Eye (tissue), 1 donor: ENCODE data around the gene CPEB1.
"Not testable (repeated sequence)": the region's sequence is repeated elsewhere in the genome, so short reads cannot be mapped to it uniquely, and the experiment has no call there.

ENCODE experiments used
- DNase-seq: peaks from one replicate; pipeline ENCODE4 v3.0.0-alpha.2; 2015

CPEB1 gene

DNA sequence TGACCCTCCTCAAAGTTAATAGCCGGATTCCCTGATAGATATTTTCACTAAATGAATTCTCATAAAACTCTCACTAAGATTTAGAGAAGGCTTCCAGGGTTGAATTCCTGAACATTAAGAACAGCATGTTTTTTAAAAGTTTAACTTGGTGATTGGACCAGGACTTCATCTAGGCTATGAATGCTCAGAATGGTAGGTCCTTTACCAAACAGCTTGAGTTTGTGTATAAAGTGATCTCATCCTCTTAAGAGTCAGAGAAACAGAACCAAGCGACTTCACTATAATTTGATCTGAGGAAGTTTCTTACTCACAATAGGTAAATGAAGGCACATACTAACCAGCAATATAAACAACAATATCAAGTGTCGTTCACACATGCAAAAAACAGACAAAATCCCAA lies 143.1 kb downstream of the CPEB1 start:
- not testable (repeated sequence) for DNase-seq

- not testable (repeated sequence) for DNase-seq
These were observed 144.3 kb downstream of the CPEB1 start for GRCh38 chr15:82502700-82503339.

GRCh38 chr15:82500772-82501171 lies 146.4 kb downstream of the CPEB1 start:
- DNase-seq: not testable (repeated sequence)

DNA sequence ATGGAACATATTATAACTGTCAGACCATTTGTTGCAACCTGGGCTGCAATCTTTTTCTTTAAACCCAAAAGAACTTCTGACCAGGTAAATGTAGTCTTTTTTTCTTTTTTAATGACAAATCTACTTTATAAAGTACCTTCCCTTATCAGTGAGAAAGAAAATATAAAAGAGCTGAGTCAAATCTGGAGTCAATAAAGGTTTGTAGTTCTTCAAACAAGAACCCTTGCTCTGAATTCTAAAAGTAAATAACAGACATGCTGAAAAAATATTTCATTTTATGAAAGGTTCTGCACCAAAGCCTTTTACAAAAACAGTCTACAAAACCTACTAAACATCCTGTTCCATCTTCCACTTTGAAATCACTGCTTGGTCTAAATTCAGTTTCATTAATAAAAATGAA lies 149.2 kb downstream of the CPEB1 start:
- not testable (repeated sequence) for DNase-seq
